D721Med (cell line): ENCODE data around the gene DGCR8.

ENCODE experiments used
- DNase-seq: peaks from one replicate; pipeline ENCODE4 v3.0.0; 2011; ENCODE audit warnings: low spot score; ENCODE audit not compliant: insufficient read length
- FAIRE-seq: peaks from 2 replicates; lab custom pipeline; 2011; peaks lifted over from hg19 to GRCh38; lab: Jason Lieb, UNC
- TF ChIP-seq, protein P1 (sequence below): IDR thresholded peaks from 2 replicates; pipeline ENCODE4 v1.5.1; 2012; ENCODE audit warnings: mild to moderate bottlenecking, control low read depth; ENCODE audit not compliant: insufficient read depth; ENCODE audit errors: missing control alignments

The DGCR8 gene

GRCh38 chr22:20093418-20094196 lies 13.6 kb downstream of the DGCR8 start:
- TF ChIP-seq, protein P1, sequence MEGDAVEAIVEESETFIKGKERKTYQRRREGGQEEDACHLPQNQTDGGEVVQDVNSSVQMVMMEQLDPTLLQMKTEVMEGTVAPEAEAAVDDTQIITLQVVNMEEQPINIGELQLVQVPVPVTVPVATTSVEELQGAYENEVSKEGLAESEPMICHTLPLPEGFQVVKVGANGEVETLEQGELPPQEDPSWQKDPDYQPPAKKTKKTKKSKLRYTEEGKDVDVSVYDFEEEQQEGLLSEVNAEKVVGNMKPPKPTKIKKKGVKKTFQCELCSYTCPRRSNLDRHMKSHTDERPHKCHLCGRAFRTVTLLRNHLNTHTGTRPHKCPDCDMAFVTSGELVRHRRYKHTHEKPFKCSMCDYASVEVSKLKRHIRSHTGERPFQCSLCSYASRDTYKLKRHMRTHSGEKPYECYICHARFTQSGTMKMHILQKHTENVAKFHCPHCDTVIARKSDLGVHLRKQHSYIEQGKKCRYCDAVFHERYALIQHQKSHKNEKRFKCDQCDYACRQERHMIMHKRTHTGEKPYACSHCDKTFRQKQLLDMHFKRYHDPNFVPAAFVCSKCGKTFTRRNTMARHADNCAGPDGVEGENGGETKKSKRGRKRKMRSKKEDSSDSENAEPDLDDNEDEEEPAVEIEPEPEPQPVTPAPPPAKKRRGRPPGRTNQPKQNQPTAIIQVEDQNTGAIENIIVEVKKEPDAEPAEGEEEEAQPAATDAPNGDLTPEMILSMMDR, result no peak
- no peak for DNase-seq
- FAIRE-seq, result no peak

DNA sequence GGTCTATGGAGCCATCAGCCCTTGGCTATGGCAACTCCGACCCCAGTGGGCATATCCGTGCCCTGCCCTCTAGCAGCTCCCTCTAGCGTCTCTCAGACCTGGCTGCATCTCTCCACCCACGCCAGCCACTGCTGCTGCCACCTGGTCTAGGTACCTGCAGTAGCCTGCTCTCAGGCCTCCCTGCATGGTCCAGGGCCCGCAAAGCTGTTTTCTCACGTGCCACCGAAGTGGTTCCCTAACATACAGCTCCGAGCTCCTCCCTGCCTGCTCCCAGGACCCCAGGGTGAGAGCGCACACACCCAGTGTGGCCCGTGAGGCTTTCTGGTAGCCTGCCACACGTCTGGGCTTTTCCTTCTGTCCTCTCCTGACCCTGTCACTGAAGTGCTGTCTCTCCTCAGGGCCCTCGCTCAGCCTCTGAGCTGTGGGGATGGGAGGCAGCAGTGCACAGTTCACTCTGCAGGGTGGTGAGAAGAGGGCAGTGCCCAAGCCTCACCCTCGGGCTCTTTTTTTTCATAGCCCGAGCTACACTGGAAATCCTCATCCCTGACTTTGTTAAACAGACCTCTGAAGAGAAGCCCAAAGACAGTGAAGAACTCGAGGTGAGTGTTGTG lies 14.3 kb downstream of the DGCR8 start:
- TF ChIP-seq, protein P1, result no peak
- DNase-seq (no peak), FAIRE-seq (no peak)

GRCh38 chr22:20095521-20095920 lies 15.5 kb downstream of the DGCR8 start:
- TF ChIP-seq, protein P1, result no peak
- DNase-seq, result no peak
- FAIRE-seq, result no peak

GRCh38 chr22:20096574-20097420 lies 16.8 kb downstream of the DGCR8 start:
- FAIRE-seq (no peak), DNase-seq (no peak)
- TF ChIP-seq, protein P1, result no peak

DNA sequence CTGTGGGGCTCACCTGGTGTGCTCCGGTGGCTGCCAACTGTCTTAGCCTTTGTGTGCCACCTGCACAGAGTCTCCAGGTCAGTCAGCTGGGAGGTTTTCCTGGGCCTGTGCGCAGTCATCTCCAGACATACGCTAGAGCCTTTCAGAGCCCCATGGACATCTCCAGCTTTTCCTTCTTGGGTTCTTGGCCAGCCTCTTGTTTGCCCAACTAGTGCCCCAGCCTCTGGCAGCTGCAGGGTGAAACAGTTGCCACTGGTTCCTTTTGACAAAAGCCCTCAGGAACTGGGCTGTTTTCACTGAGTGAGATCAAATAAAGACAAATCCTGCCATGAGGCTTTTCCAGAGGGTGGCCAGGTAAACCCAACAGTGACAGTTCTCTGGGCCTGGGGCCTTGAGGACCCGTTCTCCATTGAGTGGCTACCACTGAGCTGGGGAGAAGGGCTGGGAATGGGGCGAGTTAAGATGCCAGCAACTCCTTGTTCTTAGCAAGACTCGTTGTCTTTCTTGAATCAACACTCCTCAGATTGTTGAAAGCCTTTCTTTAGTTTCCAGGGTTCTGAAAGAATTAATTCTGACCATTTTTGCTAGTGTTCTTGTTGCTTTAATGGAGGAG lies 19.2 kb downstream of the DGCR8 start:
- TF ChIP-seq, protein P1, result no peak
- no peak for DNase-seq
- FAIRE-seq, result no peak

DNA sequence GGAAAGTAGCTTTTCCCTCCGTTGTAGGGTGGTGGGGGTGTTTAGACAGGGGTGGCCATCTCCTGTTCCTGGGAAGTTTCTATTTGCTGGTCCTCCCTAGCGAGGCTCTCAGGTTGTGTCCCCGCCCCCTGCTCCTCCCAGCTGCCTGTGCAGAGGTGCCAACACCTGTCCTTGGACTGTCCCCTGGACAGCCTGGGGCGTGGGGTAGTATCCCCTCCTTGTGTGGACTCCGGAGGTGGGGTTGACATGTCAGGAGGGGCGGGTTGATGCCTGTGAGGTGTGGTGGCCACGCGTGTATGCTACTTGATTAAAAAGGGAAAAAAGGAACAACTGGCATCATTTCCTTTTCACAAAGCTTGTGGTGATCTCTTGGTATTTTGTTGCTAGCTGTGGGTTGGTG lies 21.6 kb downstream of the DGCR8 start:
- FAIRE-seq, result no peak
- TF ChIP-seq, protein P1, result no peak
- no peak for DNase-seq
